ENCODE results near the gene PIGO. TPM values are rescaled to one million over a fixed set of nuclear protein-coding genes. Genes with fewer than 3 reads are reported as not detected.

Gene PIGO
- polyA plus RNA-seq, 1 of the 3 experiments (the other 2 are of a cell fraction), result 31.0 TPM

DNA sequence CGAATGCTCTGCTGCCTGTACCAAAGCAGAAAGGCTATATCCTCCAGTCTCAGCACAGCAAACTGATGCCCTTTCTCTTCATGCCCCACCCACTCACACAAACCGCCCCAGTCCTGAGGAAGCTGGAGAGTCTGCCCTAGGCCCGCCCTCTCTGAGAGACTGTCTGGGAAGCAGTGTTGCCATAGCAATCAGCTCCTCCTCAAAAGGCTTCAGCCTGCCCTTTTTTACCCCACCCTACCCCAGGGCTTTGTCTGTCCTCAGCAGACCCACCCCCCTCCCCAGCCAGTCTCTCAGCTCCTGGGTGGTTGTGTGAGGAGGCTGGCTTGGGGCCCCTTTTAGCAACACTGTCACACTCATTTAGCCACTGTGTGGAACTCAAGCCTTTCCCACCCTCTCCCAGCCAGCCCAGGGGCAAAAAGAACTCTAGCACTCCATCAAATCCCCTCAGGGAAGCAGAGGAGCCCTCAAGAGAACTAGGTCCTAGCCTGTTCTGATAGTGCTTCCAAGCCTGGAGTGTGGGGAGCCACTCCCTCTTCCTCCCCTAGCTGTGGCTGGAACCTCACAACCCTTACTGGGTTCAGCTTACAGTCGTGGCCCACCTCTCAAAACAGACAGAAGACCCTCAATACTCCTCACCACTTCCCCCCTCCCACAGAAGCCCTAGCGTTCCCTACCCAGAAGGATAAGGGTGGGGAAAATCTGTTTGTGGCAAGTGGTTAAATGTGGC lies 17.9 kb upstream of the PIGO start:
- 0% methylated on average over 4 of the region's 5 CpGs for WGBS (ENCODE audit: low lambda C conversion rate)
- DNase-seq, result peak; percentile 62
- CTCF ChIA-PET, result interaction anchor here (0.8 to 3.5 kb wide), 12 partner anchors 7 to 550 kb away, joined by 3 to 55 read pairs (median 4); partner anchors contain the start of genes ARHGEF39 and PIGO

DNA sequence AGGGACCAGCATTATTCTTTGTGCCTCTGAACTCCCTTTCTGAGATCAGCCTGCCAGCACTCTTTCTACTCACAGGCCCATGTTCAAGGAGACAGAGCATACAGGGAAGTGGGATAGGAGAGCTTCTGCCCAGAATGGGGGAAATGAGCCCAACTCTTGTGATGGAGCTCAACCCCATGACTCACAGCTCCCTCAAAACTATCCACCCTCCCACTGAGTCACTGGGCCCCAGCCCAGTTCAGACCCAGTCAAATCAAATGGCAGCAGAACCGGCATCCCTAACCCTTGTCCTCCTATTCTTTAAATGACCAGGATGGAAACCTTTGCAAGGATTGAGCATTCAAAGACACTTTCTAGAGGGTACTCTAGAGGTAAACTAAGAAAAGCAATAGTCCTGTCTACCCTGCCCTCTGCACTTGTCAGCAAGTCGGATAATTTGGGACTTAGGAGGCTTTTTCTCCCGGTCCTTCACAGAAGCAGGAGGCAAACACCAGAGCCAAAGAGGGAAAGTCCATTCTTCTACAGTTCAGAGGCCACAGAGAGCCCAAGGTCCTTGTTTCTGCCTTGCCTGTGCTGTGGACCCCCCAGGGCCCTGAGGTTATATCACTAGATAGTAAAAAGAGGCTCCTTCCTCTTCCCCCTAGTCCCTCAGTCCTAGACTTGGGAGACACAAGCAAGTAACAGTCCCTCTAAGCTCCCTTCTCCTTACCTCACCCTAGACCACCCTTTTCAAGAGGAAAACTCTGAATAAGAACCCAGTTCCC lies 16.0 kb upstream of the PIGO start:
- peak overlapping the region; percentile 78 for H3K4me2 ChIP-seq
- 84% methylated on average over 3 of the region's 3 CpGs for WGBS (ENCODE audit: low lambda C conversion rate)
- H2AFZ ChIP-seq (ENCODE audit: low read depth), result no peak overlapping the region
- H3K4me3 ChIP-seq (ENCODE audit: low read depth in 2 of 2, low read length in 1 of 2), result peak overlapping the region; percentile 34 to 62; a peak in 3 of 4 replicates
- H3F3A ChIP-seq (replicated peaks; ENCODE audit: insufficient read depth), result peaks cover 42% of the 10 kb centered on the region
- H3K36me3 ChIP-seq (replicated peaks in 1 of 2; ENCODE audit: control insufficient read depth in 1 of 2, insufficient read depth in 2 of 2, low read length in 1 of 2), result peaks cover 11 to 17% of the 10 kb centered on the region in 2 experiments
- POLR2A ChIA-PET, result interaction anchor here (1.0 to 2.0 kb wide), 3 partner anchors 9 to 377 kb away, joined by 4 to 14 read pairs (median 11); partner anchors contain the start of genes RUSC2, STOML2 and VCP
- H3K9me2 ChIP-seq, result no peaks in the 10 kb centered on the region
- peak; percentile 42; the same call in 1 of the 2 replicates for TF ChIP-seq FOSL2 (IDR thresholded peaks at IDR 0.05; ENCODE audit: borderline replicate concordance, low read depth)
- TF ChIP-seq, protein P1, sequence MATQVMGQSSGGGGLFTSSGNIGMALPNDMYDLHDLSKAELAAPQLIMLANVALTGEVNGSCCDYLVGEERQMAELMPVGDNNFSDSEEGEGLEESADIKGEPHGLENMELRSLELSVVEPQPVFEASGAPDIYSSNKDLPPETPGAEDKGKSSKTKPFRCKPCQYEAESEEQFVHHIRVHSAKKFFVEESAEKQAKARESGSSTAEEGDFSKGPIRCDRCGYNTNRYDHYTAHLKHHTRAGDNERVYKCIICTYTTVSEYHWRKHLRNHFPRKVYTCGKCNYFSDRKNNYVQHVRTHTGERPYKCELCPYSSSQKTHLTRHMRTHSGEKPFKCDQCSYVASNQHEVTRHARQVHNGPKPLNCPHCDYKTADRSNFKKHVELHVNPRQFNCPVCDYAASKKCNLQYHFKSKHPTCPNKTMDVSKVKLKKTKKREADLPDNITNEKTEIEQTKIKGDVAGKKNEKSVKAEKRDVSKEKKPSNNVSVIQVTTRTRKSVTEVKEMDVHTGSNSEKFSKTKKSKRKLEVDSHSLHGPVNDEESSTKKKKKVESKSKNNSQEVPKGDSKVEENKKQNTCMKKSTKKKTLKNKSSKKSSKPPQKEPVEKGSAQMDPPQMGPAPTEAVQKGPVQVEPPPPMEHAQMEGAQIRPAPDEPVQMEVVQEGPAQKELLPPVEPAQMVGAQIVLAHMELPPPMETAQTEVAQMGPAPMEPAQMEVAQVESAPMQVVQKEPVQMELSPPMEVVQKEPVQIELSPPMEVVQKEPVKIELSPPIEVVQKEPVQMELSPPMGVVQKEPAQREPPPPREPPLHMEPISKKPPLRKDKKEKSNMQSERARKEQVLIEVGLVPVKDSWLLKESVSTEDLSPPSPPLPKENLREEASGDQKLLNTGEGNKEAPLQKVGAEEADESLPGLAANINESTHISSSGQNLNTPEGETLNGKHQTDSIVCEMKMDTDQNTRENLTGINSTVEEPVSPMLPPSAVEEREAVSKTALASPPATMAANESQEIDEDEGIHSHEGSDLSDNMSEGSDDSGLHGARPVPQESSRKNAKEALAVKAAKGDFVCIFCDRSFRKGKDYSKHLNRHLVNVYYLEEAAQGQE (IDR thresholded peaks at IDR 0.05; ENCODE audit: low read depth, low read length), result no peak
- CTCF ChIA-PET, result interaction anchor here (0.9 to 2.8 kb wide), 5 partner anchors 16 to 227 kb away, joined by 3 to 15 read pairs (median 3); partner anchors contain the start of gene PIGO
- no peak for DNase-seq
- peak overlapping the region; percentile 75 to 97 for H3K27ac ChIP-seq (ENCODE audit: low read depth in 2 of 2, low read length in 1 of 2)
- no peaks in the 10 kb centered on the region for H3K9me3 ChIP-seq
- H3K4me1 ChIP-seq (ENCODE audit: control insufficient read depth in 1 of 2, insufficient read depth in 2 of 2, low read depth in 1 of 2, low read length in 1 of 2), result peaks cover 35 to 45% of the 10 kb centered on the region in 2 experiments
- H3K79me2 ChIP-seq (ENCODE audit: insufficient read depth), result peaks cover 63% of the 10 kb centered on the region
- H3K27me3 ChIP-seq (ENCODE audit: insufficient read depth), result no peaks in the 10 kb centered on the region
- peak overlapping the region; percentile 60 for H3K9ac ChIP-seq
- peaks cover 19% of the 10 kb centered on the region; the same call in 1 of the 2 replicates for H4K20me1 ChIP-seq (ENCODE audit: insufficient read depth)

More for the DNA sequence above, 17.9 kb upstream of the PIGO start:
- Histone ChIP-seq H3K4me1 (ENCODE audit: control insufficient read depth in 1 of 2, insufficient read depth in 2 of 2, low read depth in 1 of 2, low read length in 1 of 2) (peaks cover 35 to 45% of the 10 kb centered on the region in 2 experiments), H4K20me1 (ENCODE audit: insufficient read depth) (peaks cover 11% of the 10 kb centered on the region; the same call in 1 of the 2 replicates), H3K79me2 (ENCODE audit: insufficient read depth) (peaks cover 49% of the 10 kb centered on the region), H3K27ac (ENCODE audit: low read depth in 2 of 2, low read length in 1 of 2) (peak overlapping the region; percentile 97 to 98), H2AFZ (ENCODE audit: low read depth) (peak overlapping the region; percentile 58; the same call in 1 of the 2 replicates), H3K36me3 (replicated peaks in 1 of 2; ENCODE audit: control insufficient read depth in 1 of 2, insufficient read depth in 2 of 2, low read length in 1 of 2) (peaks cover 3 to 5% of the 10 kb centered on the region in 2 experiments), H3K9me2 (no peaks in the 10 kb centered on the region), H3K9me3 (no peaks in the 10 kb centered on the region), H3K27me3 (ENCODE audit: insufficient read depth) (no peaks in the 10 kb centered on the region), H3K4me2 (peak overlapping the region; percentile 99), H3K4me3 (ENCODE audit: low read depth in 2 of 2, low read length in 1 of 2) (peak overlapping the region; percentile 76 to 85), H3K9ac (peak overlapping the region; percentile 93), H3F3A (replicated peaks; ENCODE audit: insufficient read depth) (peaks cover 42% of the 10 kb centered on the region)
- POLR2A ChIA-PET, result interaction anchor here (1.0 to 3.2 kb wide), 4 partner anchors 11 to 48 kb away, joined by 3 to 35 read pairs (median 7); partner anchors contain the start of genes FANCG, STOML2 and UNC13B
- no peak for TF ChIP-seq RAD21 (IDR thresholded peaks at IDR 0.05; ENCODE audit: low read length)
- peak; percentile 54; the same call in 1 of the 2 replicates for TF ChIP-seq POLR2AphosphoS5 (IDR thresholded peaks at IDR 0.05; ENCODE audit: low read depth, low read length)
